ENCODE results near the gene PLTP.
"Not testable (repeated sequence)": the region's sequence is repeated elsewhere in the genome, so short reads cannot be mapped to it uniquely, and the experiment has no call there.

Gene PLTP, protein sequence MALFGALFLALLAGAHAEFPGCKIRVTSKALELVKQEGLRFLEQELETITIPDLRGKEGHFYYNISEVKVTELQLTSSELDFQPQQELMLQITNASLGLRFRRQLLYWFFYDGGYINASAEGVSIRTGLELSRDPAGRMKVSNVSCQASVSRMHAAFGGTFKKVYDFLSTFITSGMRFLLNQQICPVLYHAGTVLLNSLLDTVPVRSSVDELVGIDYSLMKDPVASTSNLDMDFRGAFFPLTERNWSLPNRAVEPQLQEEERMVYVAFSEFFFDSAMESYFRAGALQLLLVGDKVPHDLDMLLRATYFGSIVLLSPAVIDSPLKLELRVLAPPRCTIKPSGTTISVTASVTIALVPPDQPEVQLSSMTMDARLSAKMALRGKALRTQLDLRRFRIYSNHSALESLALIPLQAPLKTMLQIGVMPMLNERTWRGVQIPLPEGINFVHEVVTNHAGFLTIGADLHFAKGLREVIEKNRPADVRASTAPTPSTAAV
- 0 to 0.24 (median 0.11) reads per million in 4 donors for total RNA-seq

DNA sequence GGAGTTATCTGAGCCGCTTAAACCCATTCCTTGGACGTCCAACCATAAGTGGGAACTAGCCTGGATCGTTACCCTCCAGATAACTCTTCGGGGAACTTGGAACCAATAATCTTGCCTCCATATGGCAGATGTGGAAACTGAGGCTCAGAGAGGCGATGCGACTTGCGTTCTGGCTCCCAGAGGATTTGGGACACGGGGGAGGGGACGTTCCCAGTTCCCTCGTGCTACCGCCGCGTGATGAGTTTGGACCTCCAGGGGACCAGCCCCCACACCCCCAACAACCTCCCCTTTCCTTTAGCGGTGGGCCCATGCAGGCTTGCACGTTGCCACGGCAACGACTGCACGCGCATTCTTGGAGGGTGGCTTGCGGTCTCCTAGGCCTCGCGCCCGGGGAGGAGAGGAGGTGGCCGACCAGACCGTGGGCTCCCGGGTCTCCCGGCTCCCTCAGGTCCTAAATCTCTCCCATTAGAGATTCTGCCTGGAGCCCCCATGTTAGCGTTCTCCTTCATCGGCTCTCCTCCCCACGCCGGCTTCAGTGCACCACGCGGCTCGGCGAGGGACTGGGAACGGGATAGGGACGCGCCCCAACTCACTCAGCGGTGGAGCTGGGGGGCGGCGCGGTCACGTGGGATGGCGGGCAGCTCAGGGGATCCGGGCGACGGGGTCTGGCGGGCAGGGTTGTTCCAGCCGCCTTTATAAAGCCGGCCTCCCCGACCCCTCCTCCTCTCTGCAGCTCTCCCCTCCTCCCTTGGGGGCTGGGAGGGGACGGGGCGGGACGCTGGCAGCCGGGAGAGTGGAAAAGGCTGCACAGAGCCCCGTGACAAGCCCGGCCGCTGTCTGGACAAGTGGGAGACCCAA, at the start of gene PLTP:
TSS of gene PLTP (minus strand) at position 670 of the 858 bp plus-strand sequence. CDS start 703 bp downstream, outside the sequence.
- DNase-seq = peak in 1 of 5 donors; percentile 15

DNA sequence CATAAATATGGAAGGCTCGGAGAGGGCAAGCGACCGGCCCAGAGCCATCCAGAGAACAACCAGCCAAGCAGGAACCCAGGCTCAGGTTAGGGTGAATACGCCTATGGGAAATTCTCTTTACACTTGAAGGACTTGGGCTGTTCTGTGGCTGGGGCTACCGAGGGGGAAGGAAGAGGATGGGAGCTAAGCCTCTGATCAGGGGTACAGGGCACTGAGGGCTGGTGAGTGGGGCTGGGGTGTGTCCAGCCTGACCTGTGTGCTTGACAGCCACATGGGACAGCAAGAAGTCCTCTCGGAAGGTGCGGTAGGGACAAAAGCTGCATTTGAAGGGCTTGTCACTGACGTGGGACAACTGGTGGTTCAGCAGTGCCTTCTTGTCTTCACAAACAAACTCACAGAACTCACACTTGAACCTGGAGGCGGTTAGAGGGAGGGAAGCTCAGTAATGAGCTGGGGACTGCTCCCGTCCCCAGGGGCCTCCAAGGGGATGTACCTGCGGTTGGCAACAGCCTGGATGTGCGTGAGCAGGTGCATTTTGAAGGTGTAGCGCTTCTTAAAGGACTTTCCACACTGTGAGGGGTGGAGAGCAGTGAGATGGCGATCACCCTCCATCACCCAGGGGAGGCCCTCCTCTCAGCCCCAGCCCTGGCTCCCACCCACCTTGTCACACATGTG, 48.1 kb upstream of the PLTP start:
- no peak for DNase-seq

DNA sequence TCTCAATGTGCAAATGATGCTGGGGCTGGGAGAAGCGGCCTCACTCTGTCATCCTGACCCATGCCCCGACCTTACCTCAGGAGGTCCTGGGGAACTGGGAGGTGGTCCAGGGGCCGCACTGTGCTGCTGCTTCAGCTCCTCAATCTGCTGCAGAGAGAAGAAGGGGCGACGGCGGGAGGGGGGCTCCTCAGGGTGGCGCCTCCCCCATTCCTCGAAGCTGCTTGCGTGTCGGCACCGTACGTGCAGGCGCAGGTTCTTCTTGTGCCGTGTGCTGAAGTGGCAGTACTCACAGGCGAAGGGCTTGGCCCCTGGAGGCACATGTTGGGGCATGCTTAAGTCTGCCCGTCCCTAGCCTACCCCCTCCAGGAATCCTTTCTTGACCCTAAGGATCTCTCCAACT, 47.2 kb upstream of the PLTP start:
- DNase-seq = no peak

DNA sequence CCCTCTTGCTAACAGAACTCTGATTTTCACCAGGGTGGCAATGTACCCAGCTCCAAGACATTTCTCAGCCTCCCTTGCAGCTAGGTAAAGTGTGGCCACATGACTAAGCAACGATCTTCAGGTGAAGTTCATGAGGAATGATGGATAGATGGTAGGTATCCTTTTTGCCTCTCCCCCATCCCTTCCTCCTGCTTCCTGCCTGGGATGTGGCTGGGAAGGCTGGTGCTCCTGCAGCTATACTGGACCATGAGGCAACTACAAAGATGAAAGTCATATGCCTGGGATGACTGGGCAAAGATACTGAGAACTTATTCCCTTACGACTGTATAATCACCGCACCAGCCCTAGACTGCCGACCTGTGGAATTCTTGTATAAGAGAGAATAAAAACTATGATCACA, 46.6 kb upstream of the PLTP start:
- DNase-seq = no peak

DNA sequence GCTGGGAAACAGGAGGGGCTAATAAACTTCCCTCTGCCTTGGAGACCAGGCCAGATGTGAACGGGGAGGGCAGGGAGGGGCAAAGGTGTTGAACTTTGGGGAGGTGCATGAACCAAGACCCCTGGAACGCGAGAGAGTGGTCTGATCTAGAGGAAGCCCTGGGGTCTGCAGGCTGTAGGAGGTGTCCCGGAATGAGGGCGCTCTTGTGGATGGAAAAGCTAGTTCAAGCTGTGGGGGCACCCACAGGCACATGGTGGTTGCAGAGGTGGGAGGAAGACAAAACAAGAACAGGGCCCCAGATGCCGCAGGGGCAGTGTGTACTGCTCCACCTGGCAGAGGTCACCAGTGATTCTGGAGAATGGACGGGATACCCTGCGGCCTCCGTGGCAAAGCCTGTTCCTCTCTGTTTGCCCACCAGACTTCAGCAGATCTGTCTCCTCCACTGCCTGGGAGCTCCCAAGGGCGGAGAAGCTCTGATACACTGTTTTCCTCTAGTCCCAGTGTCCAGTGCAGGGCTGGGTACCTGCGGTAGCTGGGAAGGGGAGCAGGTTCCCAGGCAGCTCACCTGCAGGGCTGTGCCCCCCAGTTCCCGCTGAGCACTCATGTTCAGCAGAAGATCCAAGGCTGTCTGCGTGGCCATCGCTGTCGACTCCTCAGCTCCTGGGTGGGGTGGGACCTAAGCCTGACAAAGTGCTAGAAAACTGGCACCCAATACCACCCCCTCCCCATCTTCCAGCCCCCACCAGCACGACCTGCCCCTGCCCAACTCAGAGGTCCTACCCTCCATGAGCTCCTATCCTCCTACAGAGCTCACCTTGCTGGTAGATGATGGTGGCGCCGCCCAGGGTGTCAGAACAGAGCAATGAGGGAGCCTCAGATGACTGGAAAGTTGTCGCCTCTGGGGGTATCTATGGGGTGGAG, 45.3 kb upstream of the PLTP start:
- DNase-seq = no peak

DNA sequence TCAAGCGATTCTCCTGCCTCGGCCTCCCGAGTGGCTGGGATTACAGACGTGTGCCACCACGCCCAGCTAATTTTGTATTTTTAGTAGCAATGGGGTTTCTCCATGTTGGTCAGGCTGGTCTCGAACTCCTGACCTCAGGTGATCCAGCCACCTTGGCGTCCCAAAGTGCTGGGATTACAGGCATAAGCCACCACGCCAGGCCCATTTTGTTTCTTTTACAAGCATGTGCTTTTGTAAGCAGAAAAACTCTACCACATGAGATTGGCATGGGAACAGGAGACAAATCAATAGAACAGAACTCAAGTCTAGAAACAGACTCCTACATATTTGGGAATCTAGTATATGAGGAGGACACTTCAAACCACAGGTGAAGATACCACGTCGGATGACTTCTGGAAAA, 44.4 kb upstream of the PLTP start:
- DNase-seq = not testable (repeated sequence)

DNA sequence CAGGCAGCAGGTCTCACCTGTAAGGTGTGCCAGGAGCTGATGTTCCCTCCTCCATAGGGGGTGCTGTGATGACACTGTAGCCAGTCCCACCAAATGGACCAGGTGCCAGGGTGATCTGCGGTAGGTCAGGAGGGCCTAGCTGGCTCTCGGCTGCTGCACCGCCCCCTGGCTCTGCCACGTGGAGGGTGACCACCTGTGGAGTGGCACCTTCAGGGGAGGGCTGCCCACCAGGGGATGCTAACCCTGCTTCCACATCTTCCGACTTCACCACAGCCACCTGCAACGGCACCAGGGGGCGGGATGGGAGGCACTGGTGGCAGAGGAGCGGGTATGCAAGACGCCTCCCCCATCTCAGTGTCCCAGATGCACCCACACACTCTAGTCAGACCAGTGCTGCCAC, 41.7 kb upstream of the PLTP start:
- DNase-seq = no peak

DNA sequence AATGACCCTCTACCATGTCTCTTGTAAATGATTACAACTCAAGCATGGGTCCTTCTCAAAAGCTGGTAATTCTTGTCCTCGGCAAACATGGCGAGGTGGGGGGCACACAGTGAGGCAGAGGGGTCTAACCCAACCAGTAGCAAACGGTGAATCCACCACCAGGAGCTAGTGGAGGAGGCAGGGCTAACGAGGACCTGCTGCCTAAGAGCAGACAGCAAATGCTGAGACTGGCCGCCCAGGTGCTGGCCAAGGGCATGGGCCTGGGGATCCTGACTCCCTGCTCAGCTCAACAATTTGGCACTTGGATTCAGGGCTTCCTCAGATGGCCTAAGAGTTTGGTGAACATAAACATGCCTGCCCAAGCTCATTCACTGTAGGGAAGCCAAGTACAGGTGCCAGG, 40.9 kb upstream of the PLTP start:
- no peak for DNase-seq

DNA sequence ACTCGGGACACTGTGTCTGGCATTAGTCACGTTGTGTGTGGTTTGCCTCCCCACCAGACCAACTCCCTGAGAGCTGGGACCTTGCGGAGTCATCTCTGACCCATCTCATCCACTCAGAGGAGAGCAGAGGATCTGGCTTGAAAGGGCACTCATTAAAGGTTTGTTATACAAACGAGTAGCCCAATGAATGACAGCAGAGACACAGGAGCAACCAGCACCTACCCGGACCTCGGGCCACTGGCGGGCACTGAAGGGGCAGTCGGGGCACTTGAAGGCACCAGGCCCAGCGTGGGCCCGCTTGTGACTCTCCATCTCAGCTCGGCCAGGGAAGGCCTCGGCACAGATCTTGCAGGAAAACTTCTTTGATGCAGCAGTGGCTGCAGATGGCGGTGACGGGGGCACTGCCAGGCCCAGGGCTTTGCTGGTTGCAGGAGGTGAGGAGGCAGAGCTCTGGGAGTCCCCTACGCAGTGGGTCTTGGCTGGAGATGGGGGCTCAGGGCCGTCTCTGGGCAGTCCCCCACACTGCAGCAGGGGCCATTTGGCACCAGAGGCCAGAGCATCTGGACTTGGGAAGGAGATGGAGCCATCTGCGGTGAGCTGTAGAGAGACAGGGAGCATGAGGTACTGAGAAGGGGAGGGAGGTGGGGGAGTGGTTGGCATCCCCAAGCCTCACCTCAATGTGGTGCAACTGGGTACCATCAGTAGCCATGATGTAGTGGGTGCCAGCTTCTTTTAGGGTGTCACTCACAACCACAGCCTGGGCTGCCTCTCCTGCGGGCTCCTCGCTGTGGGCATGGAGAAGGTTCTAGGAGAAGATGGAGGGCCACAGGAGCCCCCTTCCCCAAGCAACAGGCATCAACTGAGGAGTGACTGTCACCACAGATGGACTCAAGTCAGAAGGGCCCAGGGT, 40.2 kb upstream of the PLTP start:
- DNase-seq = no peak

DNA sequence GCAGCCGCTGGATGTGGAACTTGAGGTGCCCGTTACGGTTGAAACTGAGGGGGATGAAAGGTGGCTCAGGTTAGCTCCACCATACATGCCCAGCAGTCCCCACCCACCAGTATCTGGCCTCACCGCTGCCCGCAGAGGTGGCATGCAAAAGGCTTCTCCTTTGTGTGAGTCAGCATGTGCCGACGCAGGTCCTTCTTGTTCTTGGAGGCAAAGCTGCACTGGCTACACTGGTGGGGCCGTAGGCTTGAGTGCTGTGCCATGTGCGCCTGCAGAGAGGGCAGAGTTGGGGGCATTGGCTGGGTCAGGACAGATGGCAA, 38.3 kb upstream of the PLTP start:
- DNase-seq = no peak

DNA sequence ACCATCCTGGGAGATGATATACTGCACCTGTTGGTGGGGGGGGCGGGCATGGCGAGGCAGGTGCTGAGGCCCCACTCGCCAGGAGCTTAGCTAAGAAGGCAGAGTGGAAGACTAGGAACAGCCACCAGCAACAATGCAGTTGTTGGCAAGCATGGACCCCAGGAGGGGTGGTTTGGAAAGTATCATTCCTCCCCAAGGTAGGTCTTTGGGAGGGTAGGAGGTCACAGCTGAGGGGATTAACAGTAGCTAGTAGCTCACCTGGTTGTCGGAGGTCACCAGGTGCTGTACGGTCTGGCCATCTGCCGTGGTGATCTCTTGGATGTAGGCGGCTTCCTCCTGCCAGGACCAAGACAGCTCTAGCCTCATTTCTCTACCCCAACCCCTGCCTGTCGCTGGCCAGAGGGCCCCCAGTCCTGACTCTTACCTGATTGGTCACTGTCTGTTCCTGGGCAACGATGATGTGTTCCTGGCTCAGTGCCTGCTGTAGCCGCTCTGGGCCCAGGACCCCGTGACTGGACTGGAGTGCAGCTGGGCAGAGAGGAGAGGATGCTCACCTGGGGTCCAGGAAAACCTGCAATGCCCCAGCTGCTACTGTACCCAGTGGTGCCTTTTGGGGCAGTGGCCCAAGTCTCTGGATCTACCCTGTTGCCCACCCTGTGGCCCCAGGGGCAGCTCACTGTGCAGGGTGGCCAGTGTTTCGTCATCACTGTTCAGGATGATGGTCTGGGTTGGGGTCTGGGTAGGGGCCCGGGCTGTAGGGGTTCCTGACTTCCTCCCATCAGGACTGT, 37.8 kb upstream of the PLTP start:
- DNase-seq = no peak

DNA sequence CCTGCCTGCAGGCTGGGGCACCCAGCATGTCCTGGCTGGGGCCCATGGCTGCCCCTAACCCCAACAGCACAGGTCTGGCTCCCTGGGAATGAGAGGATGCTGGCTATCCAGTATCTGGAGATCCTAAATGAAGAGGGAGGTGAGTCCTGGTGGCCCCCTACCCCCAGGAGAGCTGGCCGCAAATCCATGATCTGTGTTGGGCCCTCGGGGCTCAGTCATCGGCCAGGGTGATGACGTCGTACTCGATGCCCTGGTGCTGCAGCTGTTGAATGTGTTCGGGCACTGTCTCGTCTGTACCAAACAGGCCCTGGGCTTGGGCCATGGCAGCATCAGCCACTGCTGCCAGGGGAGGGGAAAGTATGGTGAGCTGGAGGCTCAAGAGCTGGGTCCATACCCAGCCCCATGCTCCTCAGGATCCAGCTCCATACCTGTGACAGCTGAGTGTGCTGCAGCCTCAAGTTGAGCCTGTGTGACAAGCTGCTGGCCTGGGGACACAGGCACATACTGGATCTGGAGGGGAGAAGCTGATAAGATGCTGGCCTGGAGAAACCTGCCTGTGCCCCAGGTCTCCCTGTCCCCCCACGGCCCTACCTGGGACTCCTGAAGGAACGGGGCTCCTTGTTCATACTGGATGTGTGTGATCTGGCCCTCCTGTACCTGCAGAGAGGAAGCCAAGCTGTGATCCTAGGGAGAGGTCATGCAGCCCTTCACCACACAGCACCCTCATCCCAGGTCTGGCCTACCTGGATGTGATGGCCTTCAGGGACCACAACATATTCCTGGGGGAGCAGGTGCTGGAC, 37.0 kb upstream of the PLTP start:
- no peak for DNase-seq

DNA sequence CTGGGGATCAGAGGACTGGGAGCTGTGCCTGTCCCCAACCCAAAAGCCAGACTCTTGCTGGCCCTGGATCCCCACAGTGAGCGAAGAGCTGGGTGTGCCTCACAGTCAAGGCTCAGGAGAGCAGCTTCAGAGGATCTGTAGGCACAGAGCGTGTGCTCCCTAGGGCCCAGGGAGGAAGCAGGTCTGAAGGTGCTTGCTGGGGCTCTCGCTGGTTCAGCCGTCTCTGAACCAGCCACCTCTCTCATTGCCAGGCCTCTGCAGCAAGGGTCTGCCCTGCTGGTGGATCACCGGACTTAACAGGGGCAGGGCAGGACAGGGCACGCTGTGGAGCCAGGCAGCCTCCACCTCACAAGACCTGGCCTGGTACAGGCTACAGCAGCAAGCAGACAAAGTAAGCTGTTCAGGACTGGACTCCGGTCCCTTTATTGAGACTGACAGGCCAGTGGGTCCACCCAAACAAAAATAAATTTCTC, 36.3 kb upstream of the PLTP start:
- DNase-seq = no peak

DNA sequence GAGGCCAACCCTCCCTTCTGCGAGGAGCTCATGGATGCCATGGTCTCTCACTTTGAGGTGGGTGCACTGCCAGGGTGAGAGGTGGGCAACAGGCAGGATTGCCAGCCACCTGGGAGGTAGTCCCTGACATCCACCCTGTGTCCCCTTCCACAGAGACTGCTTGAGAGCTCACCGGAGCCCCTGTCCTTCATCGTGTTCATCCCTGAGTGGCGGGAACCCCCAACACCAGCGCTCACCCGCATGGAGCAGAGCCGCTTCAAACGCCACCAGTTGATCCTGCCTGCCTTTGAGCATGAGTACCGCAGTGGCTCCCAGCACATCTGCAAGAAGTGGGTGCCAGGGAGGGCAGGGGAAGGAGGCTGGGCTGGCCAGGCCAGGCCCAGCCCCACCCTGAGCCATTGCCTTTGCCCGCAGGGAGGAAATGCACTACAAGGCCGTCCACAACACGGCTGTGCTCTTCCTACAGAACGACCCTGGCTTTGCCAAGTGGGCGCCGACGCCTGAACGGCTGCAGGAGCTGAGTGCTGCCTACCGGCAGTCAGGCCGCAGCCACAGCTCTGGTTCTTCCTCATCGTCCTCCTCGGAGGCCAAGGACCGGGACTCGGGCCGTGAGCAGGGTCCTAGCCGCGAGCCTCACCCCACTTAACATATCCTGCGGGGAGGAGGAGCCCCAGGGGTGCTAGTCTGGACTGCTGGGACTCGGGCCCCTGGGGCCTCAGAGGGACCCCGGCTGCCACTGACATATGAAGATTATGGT, 35.3 kb upstream of the PLTP start:
- DNase-seq = no peak

DNA sequence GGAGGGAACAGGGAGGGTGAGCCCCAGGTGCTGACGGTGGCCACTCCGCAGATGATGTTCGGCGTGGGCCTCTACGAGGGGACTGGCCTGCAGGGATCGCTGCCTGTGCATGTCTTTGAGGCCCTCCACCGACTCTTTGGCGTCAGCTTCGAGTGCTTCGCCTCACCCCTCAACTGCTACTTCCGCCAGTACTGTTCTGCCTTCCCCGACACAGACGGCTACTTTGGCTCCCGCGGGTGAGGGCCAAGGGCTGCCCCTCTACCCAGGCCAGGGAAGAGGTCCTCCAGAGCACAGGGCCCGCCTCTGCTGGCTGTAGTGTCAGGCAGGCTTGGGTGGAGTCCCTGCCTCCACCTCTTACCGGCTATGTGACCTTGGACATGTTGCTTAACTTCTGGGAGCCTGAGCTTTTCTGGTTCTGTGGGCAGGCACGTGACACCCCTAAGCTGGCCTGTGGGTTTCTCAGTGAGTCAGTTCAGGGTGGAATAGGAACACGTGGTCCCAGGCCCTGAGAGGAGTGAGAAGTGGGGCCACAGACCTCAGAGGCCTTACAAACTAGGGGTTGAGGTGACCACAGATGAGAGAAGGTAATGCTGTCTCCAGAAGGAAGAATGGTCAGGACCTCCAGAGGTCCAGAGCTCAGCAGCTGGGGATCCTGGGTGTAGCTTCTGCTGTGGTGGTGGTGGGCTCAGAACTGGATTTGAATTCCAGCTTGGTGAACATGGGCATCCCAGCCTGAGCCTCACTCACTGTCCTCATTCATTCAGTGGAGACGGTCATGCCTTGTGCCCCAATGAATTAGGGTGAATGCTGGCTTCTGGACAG, 34.4 kb upstream of the PLTP start:
- peak in 1 of 5 donors; percentile 37 for DNase-seq

DNA sequence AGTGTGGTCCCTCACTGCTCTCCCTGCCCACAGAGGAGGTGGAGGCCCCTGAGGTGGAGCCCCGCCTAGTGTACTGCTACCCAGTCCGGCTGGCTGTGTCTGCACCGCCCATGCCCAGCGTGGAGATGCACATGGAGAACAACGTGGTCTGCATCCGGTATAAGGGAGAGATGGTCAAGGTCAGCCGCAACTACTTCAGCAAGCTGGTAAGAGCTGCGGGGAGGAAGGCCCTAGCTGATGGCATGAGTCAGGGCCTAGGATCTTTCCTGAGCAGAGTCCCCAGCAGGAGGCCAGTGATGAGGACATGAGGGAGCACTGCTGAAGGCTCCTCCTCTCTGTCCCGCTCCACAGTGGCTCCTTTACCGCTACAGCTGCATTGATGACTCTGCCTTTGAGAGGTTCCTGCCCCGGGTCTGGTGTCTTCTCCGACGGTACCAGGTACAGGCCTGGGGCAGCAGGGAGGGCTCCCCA, 33.8 kb upstream of the PLTP start:
- DNase-seq = no peak

DNA sequence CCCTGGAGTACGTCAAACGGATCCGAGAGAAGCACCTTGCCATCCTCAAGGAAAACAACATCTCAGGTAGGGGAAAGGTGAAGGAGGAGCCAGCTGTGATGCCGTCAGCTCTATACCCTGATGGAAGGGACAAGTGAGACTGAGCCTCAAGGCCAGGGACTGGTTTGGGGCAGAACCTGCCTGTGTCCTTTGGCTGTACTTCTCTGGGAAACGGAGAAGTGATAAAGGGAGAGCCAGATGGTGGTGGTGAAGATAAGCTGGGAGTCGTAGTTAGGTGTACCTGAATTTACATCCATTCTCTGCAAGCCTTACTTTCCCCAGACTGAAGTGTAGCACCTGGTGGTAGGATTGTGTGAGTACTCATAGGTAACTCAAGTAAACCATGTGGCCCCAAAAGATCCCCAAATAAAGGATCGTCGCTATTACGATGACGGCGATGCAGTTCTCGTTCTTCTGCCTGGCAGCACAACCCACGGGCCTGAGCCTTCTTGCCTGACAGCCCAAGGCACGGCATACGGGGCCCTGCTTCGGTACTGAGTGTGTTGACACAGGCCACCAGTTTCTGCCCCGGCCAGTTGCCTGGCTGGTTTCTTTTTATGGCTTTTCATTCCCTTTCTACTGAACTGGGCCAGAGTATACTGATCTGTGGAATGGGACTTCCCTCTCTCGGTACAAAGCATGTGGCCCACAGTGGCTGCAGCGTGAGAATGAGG, 33.2 kb upstream of the PLTP start:
- DNase-seq = no peak
